Muscle layer of duodenum (tissue), 2 donors: ENCODE measurements around the gene CEP83.

Source experiments
- H3K27ac ChIP-seq: one replicate; pipeline ENCODE4 v1.7.0; 2013; ENCODE audit warnings: mild to moderate bottlenecking, low read length
- H3K27me3 ChIP-seq: one replicate; pipeline ENCODE4 v1.7.0; 2013; ENCODE audit warnings: low read depth, mild to moderate bottlenecking, control low read depth, low read length
- H3K36me3 ChIP-seq, 2 donors: one replicate each; pipeline ENCODE4 v1.7.0; 2013; ENCODE audit warnings: low read length in 2 of 2, control low read depth in 1 of 2, mild to moderate bottlenecking in 1 of 2; ENCODE audit not compliant: insufficient read depth in 2 of 2, control insufficient read depth in 1 of 2
- H3K4me1 ChIP-seq, 2 donors: one replicate each; pipeline ENCODE4 v1.7.0; 2013; ENCODE audit warnings: low read length in 2 of 2, mild to moderate bottlenecking in 2 of 2, control low read depth in 1 of 2, moderate library complexity in 1 of 2; ENCODE audit not compliant: insufficient read depth in 2 of 2, control insufficient read depth in 1 of 2
- H3K4me3 ChIP-seq, 2 donors: one replicate each; pipeline ENCODE4 v1.7.0; 2013; ENCODE audit warnings: low read length in 2 of 2, low read depth in 1 of 2, mild to moderate bottlenecking in 1 of 2
- H3K9me3 ChIP-seq, 2 donors: one replicate each; pipeline ENCODE4 v1.7.0; 2013; ENCODE audit warnings: low read length in 2 of 2, control low read depth in 1 of 2, mild to moderate bottlenecking in 1 of 2; ENCODE audit not compliant: control insufficient read depth in 1 of 2
- donor health status: healthy.

The CEP83 gene, protein sequence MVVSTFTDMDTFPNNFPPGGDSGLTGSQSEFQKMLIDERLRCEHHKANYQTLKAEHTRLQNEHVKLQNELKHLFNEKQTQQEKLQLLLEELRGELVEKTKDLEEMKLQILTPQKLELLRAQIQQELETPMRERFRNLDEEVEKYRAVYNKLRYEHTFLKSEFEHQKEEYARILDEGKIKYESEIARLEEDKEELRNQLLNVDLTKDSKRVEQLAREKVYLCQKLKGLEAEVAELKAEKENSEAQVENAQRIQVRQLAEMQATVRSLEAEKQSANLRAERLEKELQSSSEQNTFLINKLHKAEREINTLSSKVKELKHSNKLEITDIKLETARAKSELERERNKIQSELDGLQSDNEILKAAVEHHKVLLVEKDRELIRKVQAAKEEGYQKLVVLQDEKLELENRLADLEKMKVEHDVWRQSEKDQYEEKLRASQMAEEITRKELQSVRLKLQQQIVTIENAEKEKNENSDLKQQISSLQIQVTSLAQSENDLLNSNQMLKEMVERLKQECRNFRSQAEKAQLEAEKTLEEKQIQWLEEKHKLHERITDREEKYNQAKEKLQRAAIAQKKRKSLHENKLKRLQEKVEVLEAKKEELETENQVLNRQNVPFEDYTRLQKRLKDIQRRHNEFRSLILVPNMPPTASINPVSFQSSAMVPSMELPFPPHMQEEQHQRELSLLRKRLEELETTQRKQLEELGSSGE

DNA sequence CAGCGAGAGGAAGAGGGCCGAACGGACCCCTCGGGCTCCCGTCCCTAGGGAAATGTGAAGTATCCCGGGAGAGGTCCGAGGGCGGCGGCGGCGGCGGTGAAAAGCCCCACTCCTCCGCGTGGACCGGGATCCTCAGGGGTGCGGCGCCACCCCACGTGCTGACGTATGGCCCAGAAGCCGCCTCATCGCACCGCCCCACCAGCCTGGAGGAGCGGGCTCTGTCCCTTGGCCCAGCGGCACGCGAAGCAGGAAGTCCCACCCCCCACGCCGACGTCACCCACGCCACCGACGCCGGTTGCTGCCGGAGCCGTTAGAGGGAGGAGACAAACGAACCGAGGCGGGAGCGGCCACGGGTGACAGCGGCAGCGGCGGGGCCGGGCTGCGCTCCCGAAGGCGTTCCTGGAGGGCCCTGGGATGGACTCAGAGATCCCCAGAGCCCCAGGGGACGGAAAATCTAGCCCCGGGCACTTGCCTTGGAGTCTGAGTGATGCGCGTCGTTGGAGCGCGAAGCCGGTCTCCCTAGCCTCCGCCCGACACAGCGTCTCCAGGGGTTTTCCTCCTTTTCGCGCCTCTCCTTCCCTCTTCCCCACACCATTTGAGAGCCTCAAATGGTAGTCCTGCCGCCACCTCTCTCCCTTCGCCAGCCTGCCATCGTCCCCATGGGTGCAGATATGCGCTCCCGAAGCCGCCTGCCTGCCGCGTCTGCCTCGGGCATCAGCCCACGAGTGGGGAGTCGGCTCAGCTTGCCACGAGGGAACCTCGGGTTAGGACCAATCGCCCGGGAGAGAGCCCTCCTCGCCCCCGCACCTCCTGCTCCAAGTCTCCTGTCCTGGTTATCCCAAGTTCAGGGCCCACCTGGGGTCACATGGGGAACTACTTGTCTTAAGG is at the start of gene CEP83:
TSS of gene CEP83 (minus strand) at position 140 of the 888 bp plus-strand sequence. CDS start 47,377 bp downstream, outside the sequence.
- no peaks in the 10 kb centered on the region for H3K36me3 ChIP-seq
- H3K4me1 ChIP-seq, result peaks cover 5 to 6% of the 10 kb centered on the region in 2 donors
- H3K27me3 ChIP-seq, result no peaks in the 10 kb centered on the region
- H3K27ac ChIP-seq, result peak within 1 kb of the TSS; percentile 88
- peak within 1 kb of the TSS; percentile 81 to 93 for H3K4me3 ChIP-seq
- no peaks in the 10 kb centered on the region for H3K9me3 ChIP-seq

DNA sequence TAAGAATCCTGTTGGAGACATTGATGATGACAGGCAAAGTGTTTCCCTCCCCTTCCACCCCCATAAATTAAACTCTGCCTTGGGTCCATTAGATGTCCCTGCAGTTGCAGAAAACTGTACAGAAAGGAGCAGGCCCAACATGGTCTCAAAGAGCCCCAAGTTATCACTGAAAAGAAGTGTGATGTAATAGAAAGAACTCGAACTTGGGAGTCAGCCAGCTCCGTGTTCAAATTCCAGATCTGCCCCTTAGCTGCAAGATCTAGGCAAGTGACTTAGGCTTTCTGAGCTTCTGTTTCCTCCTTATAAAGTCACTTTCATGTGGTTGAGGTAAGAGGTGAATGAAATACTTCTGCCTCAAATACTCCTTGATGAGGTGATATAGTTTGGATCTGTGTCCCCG is 49.6 kb upstream of the CEP83 start:
- H3K27me3 ChIP-seq, result no peaks in the 10 kb centered on the region
- no peak overlapping the region for H3K27ac ChIP-seq
- H3K4me3 ChIP-seq, result no peak overlapping the region
- peaks cover 9 to 12% of the 10 kb centered on the region in 2 donors for H3K4me1 ChIP-seq
- no peaks in the 10 kb centered on the region for H3K36me3 ChIP-seq
- no peaks in the 10 kb centered on the region for H3K9me3 ChIP-seq

DNA sequence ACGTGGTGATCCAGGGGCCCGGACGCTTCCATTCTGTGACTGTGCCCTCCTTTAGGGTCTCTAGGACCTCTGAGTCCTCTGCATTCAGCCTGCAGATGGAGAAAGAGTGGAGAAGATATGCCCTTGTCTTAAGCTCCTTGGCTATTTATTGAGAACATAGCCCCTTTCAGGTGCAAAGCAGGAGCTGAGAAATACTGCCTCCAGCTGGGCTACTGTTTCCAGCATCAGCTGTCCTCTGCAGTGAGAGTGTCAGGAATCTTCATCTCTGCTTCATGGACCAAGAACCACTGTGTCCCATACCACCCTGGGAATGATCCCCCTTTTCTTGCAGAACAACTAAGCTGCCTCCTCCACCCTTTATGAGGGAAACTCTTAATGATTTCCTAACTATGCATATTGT is 47.8 kb upstream of the CEP83 start:
- Histone ChIP-seq H3K4me1 (peaks cover 9 to 11% of the 10 kb centered on the region in 2 donors), H3K27ac (no peak overlapping the region), H3K9me3 (no peaks in the 10 kb centered on the region), H3K4me3 (no peak overlapping the region), H3K36me3 (no peaks in the 10 kb centered on the region), H3K27me3 (no peaks in the 10 kb centered on the region)

GRCh38 chr12:94504386-94504785 is 44.7 kb upstream of the CEP83 start:
- no peaks in the 10 kb centered on the region for H3K9me3 ChIP-seq
- H3K4me1 ChIP-seq, result no peaks in the 10 kb centered on the region
- H3K27me3 ChIP-seq, result no peaks in the 10 kb centered on the region
- no peak overlapping the region for H3K27ac ChIP-seq
- H3K4me3 ChIP-seq, result no peak overlapping the region
- no peaks in the 10 kb centered on the region for H3K36me3 ChIP-seq

GRCh38 chr12:94503619-94504018 is 44.0 kb upstream of the CEP83 start:
- Histone ChIP-seq H3K4me3 (no peak overlapping the region), H3K4me1 (no peaks in the 10 kb centered on the region), H3K27ac (no peak overlapping the region), H3K36me3 (no peaks in the 10 kb centered on the region), H3K9me3 (no peaks in the 10 kb centered on the region), H3K27me3 (no peaks in the 10 kb centered on the region)

DNA sequence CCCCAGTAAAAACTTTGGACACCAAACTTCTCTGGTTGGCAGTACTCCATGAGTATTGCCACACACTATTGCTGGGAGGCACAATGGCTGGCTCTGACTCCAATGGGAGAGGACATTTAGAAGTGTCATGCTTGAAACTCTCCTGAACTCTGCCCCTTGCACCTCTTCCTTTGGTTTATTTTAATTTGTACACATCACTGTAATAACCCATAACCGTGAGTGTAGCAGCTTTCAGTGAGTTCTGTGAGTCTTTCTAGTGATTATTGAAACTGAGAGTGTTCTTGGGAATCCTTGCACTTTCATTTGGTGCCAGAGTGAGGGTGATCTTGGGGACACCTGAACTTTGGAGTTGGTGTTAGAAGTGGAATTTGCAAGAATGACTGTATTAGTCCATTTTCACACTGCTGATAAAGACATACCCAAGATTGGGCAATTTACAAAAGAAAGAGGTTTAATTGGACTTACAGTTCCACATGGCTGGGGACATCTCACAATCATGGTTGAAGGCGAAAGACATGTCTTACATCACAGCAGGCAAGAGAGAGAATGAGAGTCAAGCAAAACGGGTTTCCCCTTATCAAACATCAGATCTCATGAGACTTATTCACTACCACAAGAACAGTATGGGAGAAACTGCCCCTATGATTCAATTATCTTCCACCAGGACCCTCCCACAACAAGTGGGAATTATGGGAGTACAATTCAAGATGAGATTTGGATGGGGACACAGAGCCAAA is 41.3 kb upstream of the CEP83 start:
- Histone ChIP-seq H3K9me3 (no peaks in the 10 kb centered on the region), H3K27me3 (no peaks in the 10 kb centered on the region), H3K4me1 (no peaks in the 10 kb centered on the region), H3K27ac (no peak overlapping the region), H3K36me3 (no peaks in the 10 kb centered on the region), H3K4me3 (no peak overlapping the region)

GRCh38 chr12:94498698-94499097 is 39.0 kb upstream of the CEP83 start:
- H3K27ac ChIP-seq, result no peak overlapping the region
- H3K27me3 ChIP-seq, result no peaks in the 10 kb centered on the region
- H3K9me3 ChIP-seq, result no peaks in the 10 kb centered on the region
- no peak overlapping the region for H3K4me3 ChIP-seq
- H3K36me3 ChIP-seq, result no peaks in the 10 kb centered on the region
- no peaks in the 10 kb centered on the region for H3K4me1 ChIP-seq

DNA sequence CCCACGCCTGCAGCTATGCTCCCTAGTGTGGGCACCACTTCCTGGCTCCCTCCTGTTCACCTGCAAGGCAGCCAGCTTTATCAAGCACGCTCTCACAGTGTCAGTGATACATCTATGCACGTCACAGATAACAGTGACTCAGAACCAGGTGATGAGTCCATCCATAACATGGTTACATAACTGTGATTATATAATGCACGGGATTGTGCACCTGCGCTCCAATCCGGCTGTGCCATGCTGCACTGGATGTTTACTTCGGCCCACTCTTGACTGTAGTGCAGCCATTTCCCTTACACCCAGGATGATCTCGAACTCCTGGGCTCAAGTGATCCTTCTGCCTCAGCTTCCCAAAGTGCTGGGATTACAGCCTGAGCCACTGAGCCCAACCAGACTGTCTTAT is 38.4 kb upstream of the CEP83 start:
- H3K4me1 ChIP-seq, result no peaks in the 10 kb centered on the region
- no peak overlapping the region for H3K4me3 ChIP-seq
- no peaks in the 10 kb centered on the region for H3K9me3 ChIP-seq
- no peaks in the 10 kb centered on the region for H3K27me3 ChIP-seq
- no peaks in the 10 kb centered on the region for H3K36me3 ChIP-seq
- no peak overlapping the region for H3K27ac ChIP-seq

DNA sequence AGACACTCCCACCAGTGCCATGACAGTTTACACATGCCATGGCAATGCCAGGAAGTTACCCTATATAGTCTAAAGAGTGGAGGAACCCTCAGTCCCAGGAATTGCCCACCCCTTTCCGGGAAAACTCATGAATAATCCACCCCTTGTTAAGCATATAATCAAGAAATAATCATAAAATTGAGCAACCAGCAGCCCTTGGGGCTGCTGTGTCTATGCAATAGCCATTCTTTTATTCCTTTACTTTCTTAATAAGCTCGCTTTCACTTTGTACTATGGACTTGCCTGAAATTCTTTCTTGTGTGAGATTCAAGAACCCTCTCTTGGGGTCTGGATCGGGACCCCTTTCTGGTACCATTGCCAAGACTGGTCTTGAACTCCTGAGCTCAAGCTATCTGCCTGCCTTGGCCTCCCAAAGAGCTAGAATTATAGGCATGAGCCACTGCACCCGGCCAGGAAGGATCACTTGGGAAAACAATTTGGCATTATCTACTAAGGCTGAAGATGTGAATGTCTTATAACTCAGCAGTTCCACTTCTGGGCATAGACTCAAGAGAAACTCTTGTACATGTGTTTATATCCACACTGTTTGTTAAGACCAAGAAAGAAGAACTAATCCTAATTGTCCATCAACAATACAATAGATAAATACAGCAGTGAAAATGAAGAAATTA is 35.9 kb upstream of the CEP83 start:
- H3K4me1 ChIP-seq, result no peaks in the 10 kb centered on the region
- no peak overlapping the region for H3K27ac ChIP-seq
- H3K9me3 ChIP-seq, result no peaks in the 10 kb centered on the region
- H3K4me3 ChIP-seq, result no peak overlapping the region
- H3K36me3 ChIP-seq, result no peaks in the 10 kb centered on the region
- no peaks in the 10 kb centered on the region for H3K27me3 ChIP-seq

DNA sequence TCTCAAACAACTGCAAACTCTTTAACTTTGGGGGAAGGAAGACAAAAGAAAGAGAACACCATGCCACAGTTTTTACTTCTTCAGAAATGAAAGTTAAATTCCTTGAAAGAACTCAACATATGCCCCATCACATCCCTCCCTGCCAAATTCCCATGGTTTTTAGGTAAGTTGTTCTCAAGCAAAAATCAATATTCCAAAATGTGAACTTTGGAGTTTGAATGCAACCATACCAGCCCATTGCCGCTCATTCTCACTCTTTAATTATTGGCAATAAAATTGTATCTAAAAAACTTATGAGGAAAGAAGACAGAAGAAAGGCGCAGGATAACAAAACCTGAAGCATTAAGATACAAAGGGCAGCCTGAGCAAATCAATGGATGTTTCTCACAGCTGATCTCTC is 31.8 kb upstream of the CEP83 start:
- Histone ChIP-seq H3K9me3 (no peaks in the 10 kb centered on the region), H3K4me3 (no peak overlapping the region), H3K4me1 (peaks cover 0 to 5% of the 10 kb centered on the region in 2 donors), H3K36me3 (no peaks in the 10 kb centered on the region), H3K27ac (no peak overlapping the region), H3K27me3 (no peaks in the 10 kb centered on the region)
